Ectodermal cell (in vitro differentiated cells): Measurements from ENCODE around the gene EVI2B.
"Not testable (repeated sequence)": the region's sequence is repeated elsewhere in the genome, so short reads cannot be mapped to it uniquely, and the experiment has no call there.

Experiments
- H3K27ac ChIP-seq: 2 replicates; pipeline ENCODE4 v1.7.0; 2013; ENCODE audit warnings: mild to moderate bottlenecking, low read depth, low read length; ENCODE audit not compliant: insufficient read depth, poor library complexity, severe bottlenecking
- H3K27me3 ChIP-seq: 2 replicates; pipeline ENCODE4 v1.7.0; 2013; ENCODE audit warnings: mild to moderate bottlenecking, low read length; ENCODE audit not compliant: insufficient read depth, control insufficient read depth, poor library complexity, severe bottlenecking
- H3K36me3 ChIP-seq: one replicate; pipeline ENCODE4 v1.7.0; 2013; ENCODE audit warnings: low read length; ENCODE audit not compliant: control insufficient read depth, insufficient read depth
- H3K4me1 ChIP-seq: one replicate; pipeline ENCODE4 v1.7.0; 2013; ENCODE audit warnings: low read length; ENCODE audit not compliant: control insufficient read depth, insufficient read depth
- H3K4me3 ChIP-seq: 2 replicates; pipeline ENCODE4 v1.7.0; 2013; ENCODE audit warnings: low read depth, low read length, control low read depth; ENCODE audit not compliant: insufficient read depth
- H3K9me3 ChIP-seq: 2 replicates; pipeline ENCODE4 v1.7.0; 2013; ENCODE audit warnings: mild to moderate bottlenecking, low read length, moderate library complexity; ENCODE audit not compliant: control insufficient read depth
- WGBS, 2 experiments: methylation state at CpG; one replicate each; pipeline ENCODE4 v1.1.7; 2013; ENCODE audit warnings: missing lambda C conversion rate in 2 of 2; 5-methylcytosine and 5-hydroxymethylcytosine counted together

EVI2B gene

DNA sequence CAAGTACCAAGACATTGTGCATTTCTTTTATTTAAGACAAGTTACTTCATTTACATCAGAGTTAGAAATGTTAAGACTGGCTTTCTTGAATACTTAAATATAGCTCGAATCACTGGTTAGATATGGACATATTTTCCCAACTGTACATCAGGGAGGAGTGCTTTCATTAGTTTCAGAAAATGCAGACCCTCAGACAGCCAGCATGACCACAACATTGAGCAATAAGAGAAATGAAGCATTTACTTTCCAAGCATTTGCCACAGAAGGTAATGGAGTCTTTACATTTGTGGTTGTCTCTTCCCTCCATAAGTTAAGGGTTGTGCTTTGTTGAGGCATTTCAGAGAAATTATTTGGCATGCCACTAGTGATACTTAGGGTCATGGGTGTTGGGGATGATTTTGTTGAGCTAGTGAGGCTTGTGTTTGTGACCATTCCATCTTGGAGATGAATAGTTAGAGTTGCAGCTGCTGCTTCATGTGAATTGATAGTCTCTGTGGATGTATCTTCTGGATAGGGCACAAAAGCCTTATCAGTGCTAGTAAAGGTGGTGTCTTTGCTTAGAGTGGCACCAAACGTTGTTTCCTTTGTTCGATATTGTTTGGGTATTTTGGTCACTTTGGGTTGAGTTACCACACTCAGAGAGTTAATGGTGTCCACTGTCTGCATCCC is 18.9 kb downstream of the EVI2B start:
- WGBS, 2 experiments: 97% methylated on average over 3 of the region's 3 CpGs
- Histone ChIP-seq H3K4me3 (no peak overlapping the region), H3K27ac (no peak overlapping the region), H3K27me3 (no peaks in the 10 kb centered on the region), H3K4me1 (no peaks in the 10 kb centered on the region), H3K36me3 (no peaks in the 10 kb centered on the region), H3K9me3 (no peaks in the 10 kb centered on the region)

DNA sequence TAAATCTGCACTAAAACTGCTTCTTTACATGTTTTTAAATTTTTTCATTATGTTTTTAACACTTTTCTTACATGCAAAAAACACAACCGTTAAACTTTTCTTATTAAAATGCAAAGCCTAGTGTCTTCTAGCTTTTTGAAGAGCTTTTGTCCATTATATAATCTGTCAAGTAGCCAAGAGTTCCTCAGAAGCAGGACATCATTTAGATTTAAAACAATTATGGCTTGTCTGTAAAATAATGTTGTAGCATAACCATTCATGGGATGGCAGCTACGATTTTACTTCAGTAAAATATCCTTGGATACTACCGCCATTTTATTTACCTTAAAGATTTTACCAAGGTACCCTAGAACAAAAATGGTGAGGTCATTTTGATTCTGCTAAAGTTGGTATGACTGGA is 19.6 kb downstream of the EVI2B start:
- Histone ChIP-seq H3K27me3 (no peaks in the 10 kb centered on the region), H3K36me3 (no peaks in the 10 kb centered on the region), H3K9me3 (no peaks in the 10 kb centered on the region), H3K27ac (no peak overlapping the region), H3K4me1 (no peaks in the 10 kb centered on the region), H3K4me3 (no peak overlapping the region)
- 100% methylated on average over 1 to 3 of the region's 3 CpGs for WGBS, 2 experiments

DNA sequence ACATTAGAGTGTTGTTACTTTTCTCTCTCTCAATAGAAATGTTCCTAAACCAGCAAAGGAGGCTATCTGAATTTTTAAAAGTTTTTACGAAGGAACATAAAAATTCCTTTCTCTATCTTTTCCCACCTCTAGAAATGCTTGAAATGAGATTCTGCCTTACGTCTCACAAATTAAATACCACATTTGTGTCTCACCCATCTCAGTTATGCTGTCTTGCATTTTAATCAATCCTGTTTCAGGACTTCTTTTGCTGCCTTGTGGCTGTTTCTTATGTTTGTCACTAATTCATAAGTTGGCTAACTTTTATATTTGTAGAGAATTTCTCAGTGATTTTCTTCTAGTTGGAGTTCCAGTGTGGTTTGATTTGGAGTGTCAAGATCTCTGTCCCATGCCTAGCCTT is 20.3 kb downstream of the EVI2B start:
- Histone ChIP-seq H3K9me3 (no peaks in the 10 kb centered on the region), H3K4me1 (no peaks in the 10 kb centered on the region), H3K27ac (no peak overlapping the region), H3K4me3 (no peak overlapping the region), H3K36me3 (no peaks in the 10 kb centered on the region), H3K27me3 (no peaks in the 10 kb centered on the region)
- 90 to 95% methylated on average over 2 of the region's 2 CpGs for WGBS, 2 experiments

DNA sequence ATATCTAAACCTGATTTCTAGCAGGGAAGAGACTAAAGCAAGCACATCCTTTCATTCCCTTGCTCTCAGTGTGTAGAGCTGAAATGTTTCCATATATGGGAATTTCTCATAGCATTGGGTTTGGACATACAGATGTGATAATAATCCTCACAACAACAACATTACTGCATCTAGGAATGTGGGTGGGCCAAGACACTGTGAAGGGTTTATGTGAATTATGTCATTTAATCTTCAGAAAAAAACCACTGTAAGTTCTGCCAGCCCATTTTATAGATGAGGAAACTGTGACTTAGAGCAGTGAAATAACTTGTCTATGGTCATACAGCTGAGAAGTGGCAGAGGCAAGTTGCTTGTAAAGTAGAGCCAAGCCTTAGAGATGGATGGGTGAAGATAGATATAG is 22.0 kb downstream of the EVI2B start:
- Histone ChIP-seq H3K27ac (no peak overlapping the region), H3K4me3 (no peak overlapping the region), H3K9me3 (no peaks in the 10 kb centered on the region), H3K36me3 (peaks cover 4% of the 10 kb centered on the region), H3K27me3 (no peaks in the 10 kb centered on the region), H3K4me1 (no peaks in the 10 kb centered on the region)

DNA sequence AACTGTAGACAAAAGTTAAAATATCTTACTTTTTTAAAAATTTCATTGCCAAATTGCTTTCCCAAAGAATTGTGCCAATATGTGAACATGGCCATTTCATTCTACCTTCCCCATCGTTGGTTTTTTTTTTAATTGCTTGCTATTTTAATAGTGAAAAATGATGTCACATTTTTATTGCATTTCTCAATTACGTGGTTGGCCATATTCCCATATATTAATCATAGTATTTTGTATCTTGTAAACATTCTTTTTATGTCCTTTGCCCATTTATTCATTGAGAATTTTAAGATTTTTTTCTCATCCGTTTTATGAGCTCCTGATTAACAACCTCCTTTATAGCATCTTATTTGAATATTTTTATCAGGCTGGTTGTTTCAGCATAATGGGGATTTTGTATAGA is 24.1 kb downstream of the EVI2B start:
- no peaks in the 10 kb centered on the region for H3K27me3 ChIP-seq
- H3K27ac ChIP-seq: no peak overlapping the region
- H3K9me3 ChIP-seq: no peaks in the 10 kb centered on the region
- no CpG with 5 or more reads among the region's 3 CpGs for WGBS, 2 experiments
- no peaks in the 10 kb centered on the region for H3K4me1 ChIP-seq
- H3K4me3 ChIP-seq: no peak overlapping the region
- peaks cover 4% of the 10 kb centered on the region for H3K36me3 ChIP-seq

DNA sequence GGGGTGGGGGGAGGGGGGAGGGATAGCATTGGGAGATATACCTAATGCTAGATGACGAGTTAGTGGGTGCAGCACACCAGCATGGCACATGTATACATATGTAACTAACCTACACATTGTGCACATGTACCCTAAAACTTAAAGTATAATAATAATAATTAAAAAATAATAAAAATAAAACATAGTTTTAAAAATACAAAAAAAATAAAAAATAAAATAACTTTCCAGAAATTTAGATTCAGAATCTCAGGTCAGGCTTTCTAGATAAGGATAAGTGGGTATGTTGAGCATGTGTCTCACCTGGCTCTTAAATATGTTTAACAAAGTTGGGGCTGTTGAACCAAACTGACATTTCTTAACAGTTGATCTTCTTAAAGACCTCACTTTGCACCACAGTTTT is 25.9 kb downstream of the EVI2B start:
- H3K36me3 ChIP-seq, H3K4me3 ChIP-seq, H3K27me3 ChIP-seq, H3K9me3 ChIP-seq, H3K4me1 ChIP-seq, H3K27ac ChIP-seq: not testable (repeated sequence)
- WGBS, 2 experiments: no CpG with 5 or more reads among the region's 1 CpG

DNA sequence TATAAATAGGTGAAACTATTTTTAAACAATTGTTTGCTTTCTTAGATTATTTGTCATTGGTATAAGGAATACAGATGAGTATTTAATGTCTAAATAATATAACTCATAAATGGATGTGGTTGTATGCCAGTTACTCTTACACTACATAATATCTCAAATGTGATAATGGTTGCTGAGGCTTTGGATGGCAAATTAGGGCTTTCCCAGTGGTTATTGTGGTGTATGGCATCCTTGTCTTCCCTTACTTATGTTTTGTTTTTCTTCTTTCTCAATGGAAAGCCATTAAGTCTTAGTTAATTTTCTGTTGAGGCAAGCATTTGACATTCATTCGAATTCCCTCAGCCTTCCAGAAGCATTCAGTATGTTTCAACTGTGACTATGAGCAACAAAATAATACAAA is 27.3 kb downstream of the EVI2B start:
- peaks cover 7% of the 10 kb centered on the region for H3K36me3 ChIP-seq

DNA sequence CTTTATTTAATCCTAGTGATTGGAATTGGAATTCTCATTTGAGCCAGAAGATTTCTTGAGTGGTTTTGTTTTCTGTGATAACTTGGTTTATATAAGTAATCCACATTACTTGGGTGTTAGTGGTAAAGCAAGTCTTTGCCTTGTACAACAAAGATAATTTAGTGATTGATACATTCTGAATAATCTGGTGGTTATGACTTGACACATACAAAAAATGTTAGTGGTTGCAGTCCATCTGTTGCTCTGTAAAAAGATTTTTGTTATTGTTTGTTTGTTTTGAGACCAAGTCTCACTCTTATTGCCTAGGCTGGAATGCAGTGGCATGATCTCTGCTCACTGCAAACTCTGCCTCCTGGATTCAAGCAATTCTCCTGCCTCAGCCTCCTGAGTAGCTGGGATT is 30.0 kb downstream of the EVI2B start:
- peaks cover 7% of the 10 kb centered on the region for H3K36me3 ChIP-seq
- no peak overlapping the region for H3K27ac ChIP-seq
- H3K9me3 ChIP-seq: no peaks in the 10 kb centered on the region
- H3K4me3 ChIP-seq: no peak overlapping the region
- H3K27me3 ChIP-seq: no peaks in the 10 kb centered on the region
- peaks cover 9% of the 10 kb centered on the region for H3K4me1 ChIP-seq

More for the DNA sequence above, 27.3 kb downstream of the EVI2B start:
- H3K4me1 ChIP-seq: no peaks in the 10 kb centered on the region
- no peak overlapping the region for H3K4me3 ChIP-seq
- no peak overlapping the region for H3K27ac ChIP-seq
- 92 to 100% methylated on average over 1 of the region's 1 CpG for WGBS, 2 experiments
- H3K27me3 ChIP-seq: no peaks in the 10 kb centered on the region
- H3K9me3 ChIP-seq: no peaks in the 10 kb centered on the region

DNA sequence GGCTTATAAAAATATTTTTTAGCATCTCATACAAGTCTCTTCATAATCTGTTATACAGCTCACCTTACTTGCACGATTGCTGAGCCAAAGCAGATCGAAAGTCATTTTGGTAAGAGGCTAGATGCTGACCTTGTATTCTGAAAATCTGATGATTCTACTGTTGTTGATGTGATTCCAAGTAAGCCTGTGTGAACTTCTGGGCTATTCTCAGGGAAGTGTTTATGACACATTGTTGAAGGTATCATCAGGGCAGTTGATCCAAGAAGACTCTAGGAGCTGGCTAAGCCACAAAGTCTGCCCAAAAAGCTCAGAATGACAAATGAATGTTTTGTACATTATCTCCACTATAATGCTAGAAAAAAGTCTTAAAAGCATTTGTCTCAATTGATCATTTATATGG is 32.8 kb downstream of the EVI2B start:
- H3K4me3 ChIP-seq: no peak overlapping the region
- H3K36me3 ChIP-seq: peaks cover 3% of the 10 kb centered on the region
- peaks cover 9% of the 10 kb centered on the region for H3K4me1 ChIP-seq
- 96 to 98% methylated on average over 2 of the region's 2 CpGs for WGBS, 2 experiments
- no peaks in the 10 kb centered on the region for H3K9me3 ChIP-seq
- H3K27me3 ChIP-seq: no peaks in the 10 kb centered on the region
- H3K27ac ChIP-seq: no peak overlapping the region

DNA sequence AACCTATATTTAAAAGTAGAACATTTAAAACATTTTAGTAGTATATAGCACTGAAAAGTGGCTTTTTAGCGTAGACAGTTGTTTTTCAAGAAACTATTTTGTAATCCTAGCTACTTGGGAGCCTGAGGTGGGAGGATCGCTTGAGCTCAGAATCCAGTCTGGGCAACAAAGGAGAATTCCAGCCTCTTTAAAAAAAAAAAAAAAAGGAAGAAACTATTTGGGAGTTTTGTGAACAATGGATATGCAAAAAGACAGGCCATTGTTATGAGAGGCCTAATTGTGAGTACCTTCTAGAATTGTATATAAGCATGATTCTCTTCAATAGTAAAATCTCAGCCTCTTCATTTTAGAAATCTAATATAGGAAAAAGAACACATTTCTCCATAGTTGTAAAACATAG is 34.5 kb downstream of the EVI2B start:
- H3K9me3 ChIP-seq: no peaks in the 10 kb centered on the region
- WGBS, 2 experiments: 55 to 65% methylated on average over 2 of the region's 2 CpGs
- H3K27me3 ChIP-seq: no peaks in the 10 kb centered on the region
- peaks cover 3% of the 10 kb centered on the region for H3K36me3 ChIP-seq
- H3K27ac ChIP-seq: no peak overlapping the region
- no peak overlapping the region for H3K4me3 ChIP-seq
- peaks cover 9% of the 10 kb centered on the region for H3K4me1 ChIP-seq

DNA sequence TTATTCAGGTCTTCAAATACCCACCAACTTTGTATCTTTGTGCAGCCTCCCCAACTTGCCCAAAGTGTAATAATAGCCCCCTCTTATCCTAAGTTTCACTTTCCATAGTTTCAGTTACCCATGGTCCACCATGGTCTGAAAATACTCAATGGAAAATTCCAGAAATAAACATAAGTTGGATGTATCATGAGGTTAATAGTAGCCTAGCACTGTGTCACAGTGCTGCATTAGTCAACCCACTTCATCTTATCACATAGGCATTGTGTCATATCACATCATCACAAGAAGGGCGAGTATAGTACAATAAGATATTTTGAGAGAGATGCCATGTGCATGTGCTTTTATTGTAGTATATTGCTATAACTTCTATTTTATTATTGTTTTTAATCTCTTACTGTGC is 38.7 kb downstream of the EVI2B start:
- WGBS, 2 experiments: no CpG with 5 or more reads among the region's 1 CpG
- Histone ChIP-seq H3K27ac (no peak overlapping the region), H3K9me3 (no peaks in the 10 kb centered on the region), H3K4me3 (no peak overlapping the region), H3K27me3 (no peaks in the 10 kb centered on the region), H3K36me3 (no peaks in the 10 kb centered on the region), H3K4me1 (peaks cover 9% of the 10 kb centered on the region)
